HepG2 (cell line): ENCODE results near the gene GRAMD1B. TPM values are rescaled to one million over a fixed set of nuclear protein-coding genes. Genes with fewer than 3 reads are reported as not detected.

ENCODE experiments used
- ATAC-seq: fragments of 200-7000 bp; cut with Tn5 transposase; 3 replicates; pipeline ENCODE4 v1.9.1; 2020; ENCODE audit warnings: mild to moderate bottlenecking, moderate library complexity
- BruUV-seq: library from RNA; stranded (reverse); fragments of 400-500 nt; replicated peaks from 2 replicates; lab custom pipeline; 2021; lab: Mats Ljungman, UMichigan
- CTCF ChIA-PET: fragments of 300-600 bp; formaldehyde crosslinking; extraction: SDS; loops from one replicate; lab custom pipeline; 2021; ENCODE audit warnings: low total read pairs, inconsistent platforms, low intra/inter-chr PET ratio; lab: Yijun Ruan, JAX
- POLR2A ChIA-PET: fragments of 350-600 bp; sonication (Branson Sonifier 250); formaldehyde crosslinking; loops from one replicate; lab custom pipeline; 2020; ENCODE audit warnings: antibody characterized with exemption, inconsistent platforms; lab: Yijun Ruan, JAX
- DNase-seq: peaks from one replicate; pipeline ENCODE4 v3.0.0-alpha.2; 2015; ENCODE audit warnings: low spot score
- FAIRE-seq: peaks from 3 replicates; lab custom pipeline; 2011; peaks lifted over from hg19 to GRCh38; lab: Jason Lieb, UNC
- H2AFZ ChIP-seq: one replicate; pipeline ENCODE4 v1.6.1; 2011; ENCODE audit warnings: low read length, inconsistent platforms
- H3K27ac ChIP-seq: fragments of 300-600 bp; 3 replicates; pipeline ENCODE4 v1.8.0; 2011; ENCODE audit warnings: mixed run types, mild to moderate bottlenecking, mixed read lengths, low read length, inconsistent platforms; ENCODE audit not compliant: insufficient read depth; ENCODE audit errors: extremely low read length
- H3K27me3 ChIP-seq, 2 experiments: fragments of 200-600 bp in 1 of 2; 2 replicates in 1 of 2; 3 replicates in 1 of 2; pipeline versions ENCODE4 v1.6.0 to v1.8.0; 2011; ENCODE audit warnings: low read length in 2 of 2, mild to moderate bottlenecking in 2 of 2, moderate library complexity in 2 of 2, inconsistent platforms in 1 of 2; ENCODE audit not compliant: insufficient read depth in 2 of 2, control insufficient read depth in 1 of 2
- H3K36me3 ChIP-seq, 2 experiments: fragments of 200-600 bp in 1 of 2; replicated peaks in 1 of 2; 2 replicates in 1 of 2; 3 replicates in 1 of 2; pipeline versions ENCODE4 v1.5.1 to v1.8.0; 2011; ENCODE audit warnings: low read length in 2 of 2, inconsistent platforms in 1 of 2; ENCODE audit not compliant: insufficient read depth in 2 of 2, control insufficient read depth in 1 of 2
- H3K4me1 ChIP-seq: 2 replicates; pipeline ENCODE4 v1.5.1; 2012; ENCODE audit warnings: low read length, inconsistent platforms; ENCODE audit not compliant: insufficient read depth
- H3K4me2 ChIP-seq: 2 replicates; pipeline ENCODE4 v1.6.0; 2011; ENCODE audit warnings: low read depth, low read length, inconsistent platforms
- H3K4me3 ChIP-seq, 3 experiments: fragments of 200-600 bp in 1 of 3; sonication (generic), shearing (Covaris generic) in 1 of 3; replicated peaks in 1 of 3; 2 replicates each; pipeline ENCODE4 v1.5.1; 2011 to 2016; ENCODE audit warnings: low read length in 3 of 3, inconsistent platforms in 2 of 3, low read depth in 2 of 3, mild to moderate bottlenecking in 2 of 3, control low read depth in 1 of 3, mixed read lengths in 1 of 3; ENCODE audit not compliant: insufficient read depth in 1 of 3
- H3K79me2 ChIP-seq: one replicate; pipeline ENCODE4 v1.6.1; 2011; ENCODE audit warnings: low read length, inconsistent platforms; ENCODE audit not compliant: insufficient read depth
- H3K9ac ChIP-seq: 2 replicates; pipeline ENCODE4 v1.6.0; 2011; ENCODE audit warnings: mild to moderate bottlenecking, low read depth, low read length, inconsistent platforms; ENCODE audit not compliant: insufficient read depth
- H3K9me3 ChIP-seq: 2 replicates; pipeline ENCODE4 v1.5.1; 2012; ENCODE audit warnings: mild to moderate bottlenecking, low read length
- H4K20me1 ChIP-seq: 2 replicates; pipeline ENCODE4 v1.6.0; 2011; ENCODE audit warnings: inconsistent platforms, mild to moderate bottlenecking, low read length, moderate library complexity; ENCODE audit not compliant: insufficient read depth
- BORCS8-MEF2B ChIP-seq: sonication (generic); formaldehyde crosslinking; IDR thresholded peaks from 2 replicates; pipeline ENCODE4 v1.8.0; 2022; ENCODE audit warnings: mild to moderate bottlenecking, missing genetic modification reagents
- CCDC6 ChIP-seq: sonication (generic); formaldehyde crosslinking; IDR thresholded peaks from 2 replicates; pipeline ENCODE4 v1.8.1; 2022; ENCODE audit warnings: mild to moderate bottlenecking, missing genetic modification reagents, moderate library complexity
- FOXP1 ChIP-seq, 2 experiments: fragments of 450-650 bp in 1 of 2; IDR thresholded peaks; 2 replicates each; pipeline ENCODE4 v1.6.1; 2017 to 2018; ENCODE audit warnings: antibody characterized with exemption in 1 of 2
- KMT2A ChIP-seq: sonication (generic); formaldehyde crosslinking; IDR thresholded peaks from 2 replicates; pipeline ENCODE4 v1.4.0; 2020; ENCODE audit warnings: missing genetic modification reagents
- RARA ChIP-seq: IDR thresholded peaks from 2 replicates; pipeline ENCODE4 v1.6.1; 2016; ENCODE audit warnings: missing genetic modification reagents, missing compliant biosample characterization
- RELA ChIP-seq: sonication (generic); formaldehyde crosslinking; IDR thresholded peaks from 2 replicates; pipeline ENCODE4 v1.4.0; 2020; ENCODE audit warnings: missing genetic modification reagents
- RFX3 ChIP-seq: IDR thresholded peaks from 2 replicates; pipeline ENCODE4 v1.6.1; 2016; ENCODE audit warnings: missing biosample characterization, missing genetic modification reagents
- U2AF1 ChIP-seq: fragments of 200-400 bp; formaldehyde crosslinking; optimal IDR thresholded peaks from 2 replicates; pipeline ENCODE3; 2017; ENCODE audit warnings: mild to moderate bottlenecking, low read depth, low read length
- WIZ ChIP-seq: sonication (generic); formaldehyde crosslinking; IDR thresholded peaks from 2 replicates; pipeline ENCODE4 v1.5.1; 2020; ENCODE audit warnings: mild to moderate bottlenecking, missing genetic modification reagents
- ZBTB7A ChIP-seq: sonication (generic); formaldehyde crosslinking; IDR thresholded peaks from 2 replicates; pipeline ENCODE4 v1.8.0; 2022; ENCODE audit warnings: mild to moderate bottlenecking, missing genetic modification reagents
- ZBTB7B ChIP-seq: sonication (generic); formaldehyde crosslinking; IDR thresholded peaks from 2 replicates; pipeline ENCODE4 v1.4.0; 2020; ENCODE audit warnings: missing genetic modification reagents
- ZFP36L1 ChIP-seq: sonication (generic); formaldehyde crosslinking; IDR thresholded peaks from 2 replicates; pipeline ENCODE4 v1.8.0; 2022; ENCODE audit warnings: mild to moderate bottlenecking, missing genetic modification reagents, moderate library complexity
- ZNF121 ChIP-seq: sonication (generic); formaldehyde crosslinking; IDR thresholded peaks from 2 replicates; pipeline ENCODE4 v1.5.0; 2020; ENCODE audit warnings: mild to moderate bottlenecking, missing genetic modification reagents
- ZNF317 ChIP-seq: sonication (generic); formaldehyde crosslinking; IDR thresholded peaks from 2 replicates; pipeline ENCODE4 v1.5.0; 2020; ENCODE audit warnings: mild to moderate bottlenecking, missing genetic modification reagents
- ZNF367 ChIP-seq: sonication (generic); formaldehyde crosslinking; IDR thresholded peaks from 2 replicates; pipeline ENCODE4 v1.4.0; 2020; ENCODE audit warnings: missing genetic modification reagents, borderline replicate concordance
- ZNF567 ChIP-seq: sonication (generic); formaldehyde crosslinking; IDR thresholded peaks from 2 replicates; pipeline ENCODE4 v1.8.1; 2023; ENCODE audit warnings: mild to moderate bottlenecking, missing genetic modification reagents, borderline replicate concordance
- ZNF577 ChIP-seq: sonication (generic); formaldehyde crosslinking; IDR thresholded peaks from 2 replicates; pipeline ENCODE4 v1.4.0; 2020; ENCODE audit warnings: mild to moderate bottlenecking, low read depth, missing genetic modification reagents, borderline replicate concordance
- ZNF615 ChIP-seq: sonication (generic); formaldehyde crosslinking; IDR thresholded peaks from 2 replicates; pipeline ENCODE4 v1.5.0; 2020; ENCODE audit warnings: mild to moderate bottlenecking, missing genetic modification reagents, borderline replicate concordance
- ZNF768 ChIP-seq: sonication (generic); formaldehyde crosslinking; IDR thresholded peaks from 2 replicates; pipeline ENCODE4 v1.4.0; 2020; ENCODE audit warnings: missing genetic modification reagents
- ZSCAN30 ChIP-seq: sonication (generic); formaldehyde crosslinking; IDR thresholded peaks from 2 replicates; pipeline ENCODE4 v1.5.0; 2020; ENCODE audit warnings: mild to moderate bottlenecking, missing genetic modification reagents
- WGBS: methylation state at CpG from one replicate; pipeline ENCODE4 v1.1.6; 2017; ENCODE audit warnings: low lambda C conversion rate; 5-methylcytosine and 5-hydroxymethylcytosine counted together
- in situ Hi-C: cut with HindIII; loops from 2 replicates; pipeline ENCODE4 v1.10.0; 2017; ENCODE audit warnings: low pct_unique_long_range_greater_than_20kb; ENCODE audit not compliant: extremely low pct_ligation_motif_present
- intact Hi-C: fragments of 100-400 bp; cut with micrococcal nuclease; formaldehyde crosslinking; loops from one replicate; pipeline ENCODE4 v1.10.0; 2022; ENCODE audit not compliant: unreplicated experiment
- polyA plus RNA-seq, 8 experiments: library from polyadenylated mRNA; depleted of rRNA in 3 of 8; stranded (reverse) in 7 of 8; unstranded in 1 of 8; fragments of >200 nt; fragmentation: Illumina TruSeq in 4 of 8; extraction: Trizol in 4 of 8; gene quantifications; 2 replicates each; pipeline versions ENCODE4 v1.2.1 to v1.2.3, GENCODE V29; 2011 to 2016; ENCODE audit warnings: low read depth in 4 of 8, missing spikeins in 1 of 8, mixed read lengths in 1 of 8; ENCODE audit not compliant: insufficient read depth in 1 of 8
- total RNA-seq, 5 experiments: library from RNA; depleted of rRNA; stranded (reverse); fragments of >200 nt; fragmentation: Illumina TruSeq; extraction: Trizol; gene quantifications; 2 replicates each; pipeline ENCODE4 v1.2.3, GENCODE V29; 2016; ENCODE audit warnings: low read depth in 1 of 5
- TF ChIP-seq, protein P1 (sequence below): sonication (generic); formaldehyde crosslinking; IDR thresholded peaks from 2 replicates; pipeline ENCODE4 v1.5.1; 2020; ENCODE audit warnings: mild to moderate bottlenecking, missing genetic modification reagents, borderline replicate concordance
- TF ChIP-seq, protein P2 (sequence below): sonication (generic); formaldehyde crosslinking; IDR thresholded peaks from 2 replicates; pipeline ENCODE4 v1.4.0; 2020; ENCODE audit warnings: missing genetic modification reagents

Gene GRAMD1B
- total and polyA plus RNA-seq, 2 of the 13 experiments (the other 11 are each of a cell fraction or from before 2014, with no cell fraction given): 0.12 TPM; not detected in 1

DNA sequence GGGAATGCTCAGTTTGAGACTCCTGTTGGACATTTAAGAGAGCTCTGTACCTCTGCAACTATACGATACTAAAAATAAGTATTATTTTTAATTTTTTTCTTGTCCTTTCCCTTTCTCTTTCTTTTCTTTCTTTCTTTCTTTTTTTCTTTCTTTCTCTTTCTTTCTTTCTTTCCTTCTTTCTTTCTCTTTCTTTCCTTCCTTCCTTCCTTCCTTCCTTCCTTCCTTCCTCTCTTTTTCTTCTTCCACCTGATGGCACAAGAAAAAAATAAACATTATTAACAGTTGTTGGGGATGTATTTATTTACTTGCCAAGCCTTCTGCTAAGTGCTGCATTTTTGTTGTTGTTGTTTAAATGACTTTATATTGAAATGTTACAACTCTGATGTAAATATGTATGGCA lies 39.5 kb downstream of the GRAMD1B start (continued):
- TF ChIP-seq, protein P1, sequence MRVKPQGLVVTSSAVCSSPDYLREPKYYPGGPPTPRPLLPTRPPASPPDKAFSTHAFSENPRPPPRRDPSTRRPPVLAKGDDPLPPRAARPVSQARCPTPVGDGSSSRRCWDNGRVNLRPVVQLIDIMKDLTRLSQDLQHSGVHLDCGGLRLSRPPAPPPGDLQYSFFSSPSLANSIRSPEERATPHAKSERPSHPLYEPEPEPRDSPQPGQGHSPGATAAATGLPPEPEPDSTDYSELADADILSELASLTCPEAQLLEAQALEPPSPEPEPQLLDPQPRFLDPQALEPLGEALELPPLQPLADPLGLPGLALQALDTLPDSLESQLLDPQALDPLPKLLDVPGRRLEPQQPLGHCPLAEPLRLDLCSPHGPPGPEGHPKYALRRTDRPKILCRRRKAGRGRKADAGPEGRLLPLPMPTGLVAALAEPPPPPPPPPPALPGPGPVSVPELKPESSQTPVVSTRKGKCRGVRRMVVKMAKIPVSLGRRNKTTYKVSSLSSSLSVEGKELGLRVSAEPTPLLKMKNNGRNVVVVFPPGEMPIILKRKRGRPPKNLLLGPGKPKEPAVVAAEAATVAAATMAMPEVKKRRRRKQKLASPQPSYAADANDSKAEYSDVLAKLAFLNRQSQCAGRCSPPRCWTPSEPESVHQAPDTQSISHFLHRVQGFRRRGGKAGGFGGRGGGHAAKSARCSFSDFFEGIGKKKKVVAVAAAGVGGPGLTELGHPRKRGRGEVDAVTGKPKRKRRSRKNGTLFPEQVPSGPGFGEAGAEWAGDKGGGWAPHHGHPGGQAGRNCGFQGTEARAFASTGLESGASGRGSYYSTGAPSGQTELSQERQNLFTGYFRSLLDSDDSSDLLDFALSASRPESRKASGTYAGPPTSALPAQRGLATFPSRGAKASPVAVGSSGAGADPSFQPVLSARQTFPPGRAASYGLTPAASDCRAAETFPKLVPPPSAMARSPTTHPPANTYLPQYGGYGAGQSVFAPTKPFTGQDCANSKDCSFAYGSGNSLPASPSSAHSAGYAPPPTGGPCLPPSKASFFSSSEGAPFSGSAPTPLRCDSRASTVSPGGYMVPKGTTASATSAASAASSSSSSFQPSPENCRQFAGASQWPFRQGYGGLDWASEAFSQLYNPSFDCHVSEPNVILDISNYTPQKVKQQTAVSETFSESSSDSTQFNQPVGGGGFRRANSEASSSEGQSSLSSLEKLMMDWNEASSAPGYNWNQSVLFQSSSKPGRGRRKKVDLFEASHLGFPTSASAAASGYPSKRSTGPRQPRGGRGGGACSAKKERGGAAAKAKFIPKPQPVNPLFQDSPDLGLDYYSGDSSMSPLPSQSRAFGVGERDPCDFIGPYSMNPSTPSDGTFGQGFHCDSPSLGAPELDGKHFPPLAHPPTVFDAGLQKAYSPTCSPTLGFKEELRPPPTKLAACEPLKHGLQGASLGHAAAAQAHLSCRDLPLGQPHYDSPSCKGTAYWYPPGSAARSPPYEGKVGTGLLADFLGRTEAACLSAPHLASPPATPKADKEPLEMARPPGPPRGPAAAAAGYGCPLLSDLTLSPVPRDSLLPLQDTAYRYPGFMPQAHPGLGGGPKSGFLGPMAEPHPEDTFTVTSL (CRISPR knock-in tag): no peak
- TF ChIP-seq, protein P2, sequence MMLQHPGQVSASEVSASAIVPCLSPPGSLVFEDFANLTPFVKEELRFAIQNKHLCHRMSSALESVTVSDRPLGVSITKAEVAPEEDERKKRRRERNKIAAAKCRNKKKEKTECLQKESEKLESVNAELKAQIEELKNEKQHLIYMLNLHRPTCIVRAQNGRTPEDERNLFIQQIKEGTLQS (CRISPR knock-in tag): no peak
- TF ChIP-seq ZBTB7B (no peak), ZNF121 (CRISPR knock-in tag) (no peak), U2AF1 (no peak), ZNF577 (CRISPR knock-in tag) (no peak)

DNA sequence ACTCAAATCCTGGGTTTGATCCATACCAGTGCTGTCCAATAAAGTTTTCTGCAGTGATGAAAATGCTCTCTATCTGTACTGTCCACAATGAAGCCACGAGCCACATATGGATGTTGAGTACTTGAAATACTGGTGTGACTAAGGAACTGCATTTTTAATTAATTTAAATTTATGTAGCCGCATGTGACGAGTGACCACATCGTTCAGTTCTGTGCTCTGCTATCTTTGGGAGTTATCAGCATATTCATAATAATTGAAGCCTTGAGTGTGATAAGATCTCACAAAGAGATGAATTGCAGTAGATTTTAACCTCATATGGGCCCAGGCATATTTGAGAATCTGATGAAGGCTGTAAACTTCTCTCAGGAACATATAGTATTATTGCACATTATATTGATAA lies 40.8 kb downstream of the GRAMD1B start:
- H3K79me2 ChIP-seq: no peaks in the 10 kb centered on the region
- no peak overlapping the region for H3K4me2 ChIP-seq
- no peak overlapping the region for H3K9ac ChIP-seq
- no peak overlapping the region for H3K27ac ChIP-seq
- no peak overlapping the region for H2AFZ ChIP-seq
- H3K9me3 ChIP-seq: no peaks in the 10 kb centered on the region
- CTCF ChIA-PET: no interaction called here
- FAIRE-seq (no peak), ATAC-seq (no peak), DNase-seq (no peak)
- BruUV-seq: no TSS peak
- intact Hi-C loops: no loop called here
- 37% methylated on average over 4 of the region's 4 CpGs for WGBS
- POLR2A ChIA-PET: no interaction called here
- H3K36me3 ChIP-seq: no peaks in the 10 kb centered on the region
- H3K27me3 ChIP-seq: peaks cover 0 to 6% of the 10 kb centered on the region in 2 experiments; a peak in 2 of 5 replicates
- H3K4me3 ChIP-seq: no peak overlapping the region
- H3K4me1 ChIP-seq: no peaks in the 10 kb centered on the region
- in situ Hi-C loops: no loop called here
- no peaks in the 10 kb centered on the region for H4K20me1 ChIP-seq
- no peak for TF ChIP-seq CCDC6 (CRISPR knock-in tag)
- TF ChIP-seq WIZ: no peak
- TF ChIP-seq RARA (CRISPR knock-in tag): no peak
- TF ChIP-seq ZNF615 (CRISPR knock-in tag): no peak
- no peak for TF ChIP-seq ZSCAN30 (CRISPR knock-in tag)
- no peak for TF ChIP-seq KMT2A (CRISPR knock-in tag)
- TF ChIP-seq ZFP36L1: no peak
- no peak for TF ChIP-seq ZNF567 (CRISPR knock-in tag)
- no peak for TF ChIP-seq ZNF367 (CRISPR knock-in tag)
- no peak for TF ChIP-seq ZNF317 (CRISPR knock-in tag)
- no peak for TF ChIP-seq ZNF768 (CRISPR knock-in tag)
- TF ChIP-seq BORCS8-MEF2B: no peak
- TF ChIP-seq RFX3: no peak
- TF ChIP-seq RELA (CRISPR knock-in tag): no peak
- no peak for TF ChIP-seq ZBTB7A (CRISPR knock-in tag)
- no peak for TF ChIP-seq FOXP1 (IDR thresholded peaks at IDR 0.05)
- no peak for TF ChIP-seq FOXP1 (CRISPR knock-in tag; IDR thresholded peaks at IDR 0.05)
